HUES48 (cell line): Measurements from ENCODE around the gene CASK.
A peak's percentile ranks its signal among the peaks of the same experiment; 100 is the strongest.

Source experiments
- H3K27ac ChIP-seq: one replicate; pipeline ENCODE4 v1.7.0; 2013; ENCODE audit warnings: low read depth, low read length, inconsistent platforms
- H3K27me3 ChIP-seq: 2 replicates; pipeline ENCODE4 v1.6.1; 2013; ENCODE audit warnings: mild to moderate bottlenecking, low read length; ENCODE audit not compliant: control insufficient read depth, insufficient read depth
- H3K36me3 ChIP-seq: 2 replicates; pipeline ENCODE4 v1.6.1; 2013; ENCODE audit warnings: low read length; ENCODE audit not compliant: control insufficient read depth, insufficient read depth
- H3K4me1 ChIP-seq: 2 replicates; pipeline ENCODE4 v1.6.1; 2013; ENCODE audit warnings: mild to moderate bottlenecking, low read length; ENCODE audit not compliant: control insufficient read depth, insufficient read depth
- H3K4me3 ChIP-seq: 2 replicates; pipeline ENCODE4 v1.5.1; 2013; ENCODE audit warnings: mild to moderate bottlenecking, low read depth, low read length
- H3K9ac ChIP-seq: 2 replicates; pipeline ENCODE4 v1.6.1; 2013; ENCODE audit warnings: mild to moderate bottlenecking, low read depth, low read length, moderate library complexity
- H3K9me3 ChIP-seq: 2 replicates; pipeline ENCODE4 v1.6.1; 2013; ENCODE audit warnings: low read length; ENCODE audit not compliant: control insufficient read depth, insufficient read depth

CASK gene

GRCh38 chrX:41473936-41474725 lies 449.2 kb downstream of the CASK start:
- H3K27ac ChIP-seq: peak overlapping the region; percentile 98
- no peaks in the 10 kb centered on the region for H3K36me3 ChIP-seq
- H3K9me3 ChIP-seq: no peaks in the 10 kb centered on the region
- no peaks in the 10 kb centered on the region for H3K27me3 ChIP-seq
- no peak overlapping the region; the same call in 1 of the 2 replicates for H3K4me3 ChIP-seq
- peaks cover 23% of the 10 kb centered on the region for H3K4me1 ChIP-seq
- peak overlapping the region; percentile 75 for H3K9ac ChIP-seq

DNA sequence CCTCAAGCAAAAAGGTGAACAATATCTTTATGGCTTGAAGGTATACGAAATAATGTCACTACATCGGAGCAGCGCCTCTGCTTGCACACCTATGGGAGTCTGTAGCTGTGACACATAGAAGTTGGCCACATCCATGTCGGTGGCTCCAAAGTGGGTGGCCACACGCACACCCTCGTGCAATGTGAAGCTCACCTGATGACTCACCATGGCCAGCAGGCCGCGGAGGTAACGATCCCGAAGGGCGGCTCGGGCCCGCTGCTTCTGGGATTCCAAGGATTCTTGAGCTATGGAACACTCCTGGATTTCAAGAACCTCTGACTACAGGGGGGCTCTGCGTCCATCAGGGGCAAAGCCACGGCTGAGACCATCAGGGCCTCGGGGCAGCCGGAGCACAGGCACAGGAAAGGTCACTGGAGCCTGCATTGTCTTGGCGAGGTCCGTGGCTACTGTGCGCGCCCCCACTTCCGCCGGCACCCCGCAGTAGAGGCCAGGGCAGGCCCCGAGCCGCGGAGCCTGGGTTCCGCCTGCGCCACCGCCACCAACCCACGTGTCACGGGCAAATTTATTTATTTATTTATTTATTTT lies 451.0 kb downstream of the CASK start:
- Histone ChIP-seq H3K4me3 (no peak overlapping the region), H3K4me1 (peaks cover 23% of the 10 kb centered on the region), H3K27me3 (no peaks in the 10 kb centered on the region), H3K27ac (no peak overlapping the region), H3K9me3 (no peaks in the 10 kb centered on the region), H3K36me3 (no peaks in the 10 kb centered on the region), H3K9ac (no peak overlapping the region)

DNA sequence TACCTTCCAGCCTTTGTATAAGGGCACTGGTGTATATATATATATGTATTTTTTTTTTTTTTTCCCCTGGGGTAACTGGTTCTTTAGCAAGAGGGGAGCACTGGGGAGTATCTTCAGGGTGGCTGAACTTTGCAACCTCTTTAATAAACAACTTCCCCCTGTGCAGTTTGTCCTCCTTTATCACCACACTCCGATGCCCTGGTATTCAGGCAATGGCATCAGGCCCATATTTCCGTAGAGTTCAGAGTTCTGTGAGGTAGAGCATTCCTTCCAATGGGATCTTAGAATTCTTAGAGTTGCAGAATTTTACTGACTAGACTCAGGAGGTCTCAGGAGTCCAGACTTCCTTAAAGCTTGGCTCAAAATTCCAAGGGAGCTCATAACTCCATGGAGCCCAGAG lies 451.6 kb downstream of the CASK start:
- Histone ChIP-seq H3K9me3 (no peaks in the 10 kb centered on the region), H3K4me3 (no peak overlapping the region), H3K27ac (no peak overlapping the region), H3K4me1 (peaks cover 23% of the 10 kb centered on the region), H3K9ac (no peak overlapping the region), H3K36me3 (no peaks in the 10 kb centered on the region), H3K27me3 (no peaks in the 10 kb centered on the region)

GRCh38 chrX:41470706-41471105 lies 452.6 kb downstream of the CASK start:
- Histone ChIP-seq H3K9me3 (no peaks in the 10 kb centered on the region), H3K27ac (no peak overlapping the region), H3K9ac (no peak overlapping the region), H3K4me1 (peaks cover 18% of the 10 kb centered on the region), H3K27me3 (no peaks in the 10 kb centered on the region), H3K36me3 (no peaks in the 10 kb centered on the region), H3K4me3 (no peak overlapping the region)

DNA sequence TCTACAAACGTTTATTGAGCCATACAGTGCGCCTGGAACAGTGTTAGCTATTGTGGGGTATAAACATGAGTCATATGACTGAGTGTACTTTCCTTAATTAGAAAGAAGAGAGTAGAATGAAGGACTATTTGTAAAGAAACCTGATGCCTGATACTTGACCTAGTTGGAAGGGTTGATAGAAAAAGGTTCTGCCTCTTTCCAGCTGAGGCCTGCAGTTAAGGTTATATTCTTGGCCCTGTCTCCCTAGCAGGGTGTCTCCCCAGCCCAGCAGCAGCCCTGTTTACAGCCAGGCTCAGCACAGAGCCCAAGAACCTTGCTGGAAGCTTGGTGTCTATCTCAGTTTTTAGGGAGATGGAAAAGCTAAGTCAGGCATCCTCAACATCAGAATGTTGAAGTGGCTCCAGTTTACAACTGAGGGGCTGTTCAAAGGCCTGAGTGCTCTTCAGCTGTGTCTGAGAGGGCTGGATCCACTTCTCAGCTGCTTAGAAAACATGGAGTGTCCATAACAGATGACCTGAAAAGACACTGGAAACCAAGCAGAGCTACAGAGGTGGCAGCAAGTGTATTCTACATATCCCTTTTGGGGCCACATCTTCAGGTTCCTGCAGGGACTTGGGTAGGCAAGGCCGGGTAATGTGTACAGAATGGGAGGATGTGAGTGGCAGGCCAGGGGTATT lies 454.6 kb downstream of the CASK start:
- Histone ChIP-seq H3K4me1 (peaks cover 3% of the 10 kb centered on the region; the same call in 1 of the 2 replicates), H3K27ac (peak overlapping the region; percentile 35), H3K9ac (no peak overlapping the region), H3K4me3 (no peak overlapping the region), H3K9me3 (no peaks in the 10 kb centered on the region), H3K36me3 (no peaks in the 10 kb centered on the region), H3K27me3 (no peaks in the 10 kb centered on the region)
